ENCODE data around the gene CREB3L2.

CREB3L2 gene

GRCh38 chr7:138032770-138033169 lies 30.9 kb upstream of the CREB3L2 start:
- Histone ChIP-seq H3K27ac (replicated peaks) (no peak overlapping the region), H3K4me3 (replicated peaks; ENCODE audit: insufficient read depth, low read length) (no peak overlapping the region), H3K27me3 (ENCODE audit: insufficient read depth, poor library complexity, severe bottlenecking) (no peaks in the 10 kb centered on the region)
- no peak for DNase-seq (ENCODE audit: low read depth in 1 of 2, low spot score in 1 of 2)
- TF ChIP-seq GABPA (IDR thresholded peaks at IDR 0.05; ENCODE audit: low read depth) (no peak), REST (IDR thresholded peaks at IDR 0.05; ENCODE audit: insufficient replicate concordance, low read depth) (no peak), SPI1 (IDR thresholded peaks at IDR 0.05; ENCODE audit: borderline replicate concordance, low read depth) (no peak), POLR2AphosphoS5 (IDR thresholded peaks at IDR 0.05; ENCODE audit: low read depth) (no peak)
- TF ChIP-seq, protein P1, sequence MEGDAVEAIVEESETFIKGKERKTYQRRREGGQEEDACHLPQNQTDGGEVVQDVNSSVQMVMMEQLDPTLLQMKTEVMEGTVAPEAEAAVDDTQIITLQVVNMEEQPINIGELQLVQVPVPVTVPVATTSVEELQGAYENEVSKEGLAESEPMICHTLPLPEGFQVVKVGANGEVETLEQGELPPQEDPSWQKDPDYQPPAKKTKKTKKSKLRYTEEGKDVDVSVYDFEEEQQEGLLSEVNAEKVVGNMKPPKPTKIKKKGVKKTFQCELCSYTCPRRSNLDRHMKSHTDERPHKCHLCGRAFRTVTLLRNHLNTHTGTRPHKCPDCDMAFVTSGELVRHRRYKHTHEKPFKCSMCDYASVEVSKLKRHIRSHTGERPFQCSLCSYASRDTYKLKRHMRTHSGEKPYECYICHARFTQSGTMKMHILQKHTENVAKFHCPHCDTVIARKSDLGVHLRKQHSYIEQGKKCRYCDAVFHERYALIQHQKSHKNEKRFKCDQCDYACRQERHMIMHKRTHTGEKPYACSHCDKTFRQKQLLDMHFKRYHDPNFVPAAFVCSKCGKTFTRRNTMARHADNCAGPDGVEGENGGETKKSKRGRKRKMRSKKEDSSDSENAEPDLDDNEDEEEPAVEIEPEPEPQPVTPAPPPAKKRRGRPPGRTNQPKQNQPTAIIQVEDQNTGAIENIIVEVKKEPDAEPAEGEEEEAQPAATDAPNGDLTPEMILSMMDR (IDR thresholded peaks at IDR 0.05; ENCODE audit: insufficient read depth, low read length) = no peak

- DNase-seq (ENCODE audit: low read depth in 1 of 2, low spot score in 1 of 2) = no peak
- TF ChIP-seq POLR2AphosphoS5 (IDR thresholded peaks at IDR 0.05; ENCODE audit: low read depth) (no peak), SPI1 (IDR thresholded peaks at IDR 0.05; ENCODE audit: borderline replicate concordance, low read depth) (no peak)
These were observed 30.3 kb upstream of the CREB3L2 start for GRCh38 chr7:138032186-138032585.

DNA sequence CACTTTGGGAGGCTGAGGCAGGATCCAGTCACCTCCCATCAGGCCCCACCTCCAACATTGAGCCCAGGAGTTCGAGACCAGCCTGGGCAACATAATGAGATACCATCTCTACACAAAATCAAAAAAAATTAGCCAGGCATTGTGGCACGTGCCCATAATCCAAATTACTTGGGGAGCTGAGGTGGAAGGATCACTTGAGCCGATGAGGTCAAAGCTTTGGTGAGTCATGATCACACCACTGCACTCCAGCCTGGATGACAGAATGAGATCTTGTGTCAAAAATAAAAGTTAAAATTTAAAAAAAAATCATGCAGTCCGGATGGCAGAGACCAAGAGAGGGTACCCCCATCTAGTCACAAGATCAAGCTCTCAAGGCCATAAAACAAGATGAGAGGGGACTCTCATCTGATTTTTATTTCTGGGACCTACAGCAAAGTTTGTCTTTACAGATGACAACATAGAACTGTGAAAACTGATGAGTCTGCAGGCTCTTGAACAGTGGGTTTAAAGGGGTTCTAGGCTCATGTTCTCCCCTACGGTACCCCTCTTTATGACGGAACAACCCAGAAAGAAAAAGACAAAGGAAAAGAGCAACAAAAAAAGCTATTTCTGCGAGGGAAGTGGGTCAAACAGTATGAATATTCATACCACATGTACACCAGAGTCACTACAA lies 28.9 kb upstream of the CREB3L2 start:
- Histone ChIP-seq H3K4me3 (replicated peaks; ENCODE audit: insufficient read depth, low read length) (no peak overlapping the region), H3K27ac (replicated peaks) (no peak overlapping the region), H3K27me3 (ENCODE audit: insufficient read depth, poor library complexity, severe bottlenecking) (no peaks in the 10 kb centered on the region)
- no peak for TF ChIP-seq SPI1 (IDR thresholded peaks at IDR 0.05; ENCODE audit: borderline replicate concordance, low read depth)
- DNase-seq (ENCODE audit: low read depth in 1 of 2, low spot score in 1 of 2) = no peak

More at GRCh38 chr7:138032186-138032585, 30.3 kb upstream of the CREB3L2 start:
- H3K27me3 ChIP-seq (ENCODE audit: insufficient read depth, poor library complexity, severe bottlenecking) = no peaks in the 10 kb centered on the region
- no peak overlapping the region for H3K27ac ChIP-seq (replicated peaks)
- no peak overlapping the region for H3K4me3 ChIP-seq (replicated peaks; ENCODE audit: insufficient read depth, low read length)

DNA sequence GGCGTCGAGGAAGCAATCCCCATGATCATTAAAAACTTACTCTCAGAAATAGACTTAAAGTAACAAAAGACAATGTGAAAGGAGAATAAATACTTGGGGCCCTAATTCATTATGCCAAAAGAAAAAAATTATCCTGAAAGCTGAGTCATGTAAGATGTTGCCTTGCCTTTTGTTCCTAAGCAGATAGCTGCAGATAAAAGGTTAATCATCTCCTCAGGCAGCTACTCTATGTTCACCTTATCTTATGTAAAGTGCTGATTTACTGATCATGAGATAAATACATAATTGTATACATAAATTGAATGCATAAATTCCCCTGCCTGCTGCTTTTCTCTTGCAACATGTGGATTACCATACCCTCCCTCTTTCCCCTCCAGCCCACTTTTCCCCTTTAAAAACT lies 28.1 kb upstream of the CREB3L2 start:
- Histone ChIP-seq H3K4me3 (replicated peaks; ENCODE audit: insufficient read depth, low read length) (no peak overlapping the region), H3K27me3 (ENCODE audit: insufficient read depth, poor library complexity, severe bottlenecking) (no peaks in the 10 kb centered on the region), H3K27ac (replicated peaks) (no peak overlapping the region)
- no peak for TF ChIP-seq POLR2AphosphoS5 (IDR thresholded peaks at IDR 0.05; ENCODE audit: low read depth)
- no peak for TF ChIP-seq REST (IDR thresholded peaks at IDR 0.05; ENCODE audit: insufficient replicate concordance, low read depth)
- no peak for TF ChIP-seq SPI1 (IDR thresholded peaks at IDR 0.05; ENCODE audit: borderline replicate concordance, low read depth)
- TF ChIP-seq GABPA (IDR thresholded peaks at IDR 0.05; ENCODE audit: low read depth) = no peak
- TF ChIP-seq, protein P1 (IDR thresholded peaks at IDR 0.05; ENCODE audit: insufficient read depth, low read length) = no peak
- DNase-seq (ENCODE audit: low read depth in 1 of 2, low spot score in 1 of 2) = no peak

- no peak for DNase-seq (ENCODE audit: low read depth in 1 of 2, low spot score in 1 of 2)
- no peak overlapping the region for H3K27ac ChIP-seq (replicated peaks)
- H3K27me3 ChIP-seq (ENCODE audit: insufficient read depth, poor library complexity, severe bottlenecking) = no peaks in the 10 kb centered on the region
- TF ChIP-seq REST (IDR thresholded peaks at IDR 0.05; ENCODE audit: insufficient replicate concordance, low read depth) (no peak), SPI1 (IDR thresholded peaks at IDR 0.05; ENCODE audit: borderline replicate concordance, low read depth) (no peak), GABPA (IDR thresholded peaks at IDR 0.05; ENCODE audit: low read depth) (no peak), POLR2AphosphoS5 (IDR thresholded peaks at IDR 0.05; ENCODE audit: low read depth) (no peak)
- TF ChIP-seq, protein P1 (IDR thresholded peaks at IDR 0.05; ENCODE audit: insufficient read depth, low read length) = no peak
- H3K4me3 ChIP-seq (replicated peaks; ENCODE audit: insufficient read depth, low read length) = no peak overlapping the region
These were observed 27.2 kb upstream of the CREB3L2 start for GRCh38 chr7:138029126-138029525.

All from HL-60 (cell line).